Measurements from ENCODE around the gene LIMK2.
"Not testable (repeated sequence)": the region's sequence is repeated elsewhere in the genome, so short reads cannot be mapped to it uniquely, and the experiment has no call there.

The LIMK2 gene

GRCh38 chr22:31244943-31245451 is 32.9 kb downstream of the LIMK2 start:
- no peak for DNase-seq

- not testable (repeated sequence) for DNase-seq
These were observed 33.9 kb downstream of the LIMK2 start for GRCh38 chr22:31245998-31246397.

- DNase-seq: no peak
These were observed 34.6 kb downstream of the LIMK2 start for GRCh38 chr22:31246687-31247086.

GRCh38 chr22:31247726-31248125 is 35.6 kb downstream of the LIMK2 start:
- DNase-seq: no peak

GRCh38 chr22:31248138-31248745 is 36.1 kb downstream of the LIMK2 start:
- no peak for DNase-seq

GRCh38 chr22:31248965-31249958 is 37.2 kb downstream of the LIMK2 start:
- no peak for DNase-seq

- no peak for DNase-seq
These were observed 38.9 kb downstream of the LIMK2 start for GRCh38 chr22:31250740-31251600.

GRCh38 chr22:31253949-31254348 is 41.9 kb downstream of the LIMK2 start:
- no peak for DNase-seq

GRCh38 chr22:31259798-31260473 is 47.8 kb downstream of the LIMK2 start:
- no peak for DNase-seq

GRCh38 chr22:31260474-31260856 is 48.4 kb downstream of the LIMK2 start:
- DNase-seq: no peak

- no peak for DNase-seq
These were observed 50.4 kb downstream of the LIMK2 start for GRCh38 chr22:31262312-31263133.

GRCh38 chr22:31263896-31264640 is 52.0 kb downstream of the LIMK2 start:
- DNase-seq: no peak

GRCh38 chr22:31268281-31268680 is 56.2 kb downstream of the LIMK2 start:
- DNase-seq: no peak

- DNase-seq: no peak
These were observed 57.9 kb downstream of the LIMK2 start for GRCh38 chr22:31269892-31270579.

- DNase-seq: no peak
These were observed 58.9 kb downstream of the LIMK2 start for GRCh38 chr22:31271026-31271425.

- no peak for DNase-seq
These were observed 59.4 kb downstream of the LIMK2 start for GRCh38 chr22:31271485-31271884.

- no peak for DNase-seq
These were observed 60.7 kb downstream of the LIMK2 start for GRCh38 chr22:31272522-31273446.

GRCh38 chr22:31274017-31274416 is 61.9 kb downstream of the LIMK2 start:
- DNase-seq: no peak

- no peak for DNase-seq
These were observed 62.9 kb downstream of the LIMK2 start for GRCh38 chr22:31275018-31275417.
